ENCODE results near the gene GRAPL.
"Not testable (repeated sequence)": the region's sequence is repeated elsewhere in the genome, so short reads cannot be mapped to it uniquely, and the experiment has no call there.

The GRAPL gene

GRCh38 chr17:19127148-19127980 is at the start of gene GRAPL:
GRAPL (plus strand) TSS chr17:19127589; CDS start chr17:19127620, 31 bp downstream.
- not testable (repeated sequence) for DNase-seq (ENCODE audit: low spot score)

GRCh38 chr17:19088804-19089685 is 38.3 kb upstream of the GRAPL start:
- DNase-seq (ENCODE audit: low spot score): not testable (repeated sequence)

GRCh38 chr17:19090058-19090772 is 37.2 kb upstream of the GRAPL start:
- DNase-seq (ENCODE audit: low spot score): not testable (repeated sequence)

DNA sequence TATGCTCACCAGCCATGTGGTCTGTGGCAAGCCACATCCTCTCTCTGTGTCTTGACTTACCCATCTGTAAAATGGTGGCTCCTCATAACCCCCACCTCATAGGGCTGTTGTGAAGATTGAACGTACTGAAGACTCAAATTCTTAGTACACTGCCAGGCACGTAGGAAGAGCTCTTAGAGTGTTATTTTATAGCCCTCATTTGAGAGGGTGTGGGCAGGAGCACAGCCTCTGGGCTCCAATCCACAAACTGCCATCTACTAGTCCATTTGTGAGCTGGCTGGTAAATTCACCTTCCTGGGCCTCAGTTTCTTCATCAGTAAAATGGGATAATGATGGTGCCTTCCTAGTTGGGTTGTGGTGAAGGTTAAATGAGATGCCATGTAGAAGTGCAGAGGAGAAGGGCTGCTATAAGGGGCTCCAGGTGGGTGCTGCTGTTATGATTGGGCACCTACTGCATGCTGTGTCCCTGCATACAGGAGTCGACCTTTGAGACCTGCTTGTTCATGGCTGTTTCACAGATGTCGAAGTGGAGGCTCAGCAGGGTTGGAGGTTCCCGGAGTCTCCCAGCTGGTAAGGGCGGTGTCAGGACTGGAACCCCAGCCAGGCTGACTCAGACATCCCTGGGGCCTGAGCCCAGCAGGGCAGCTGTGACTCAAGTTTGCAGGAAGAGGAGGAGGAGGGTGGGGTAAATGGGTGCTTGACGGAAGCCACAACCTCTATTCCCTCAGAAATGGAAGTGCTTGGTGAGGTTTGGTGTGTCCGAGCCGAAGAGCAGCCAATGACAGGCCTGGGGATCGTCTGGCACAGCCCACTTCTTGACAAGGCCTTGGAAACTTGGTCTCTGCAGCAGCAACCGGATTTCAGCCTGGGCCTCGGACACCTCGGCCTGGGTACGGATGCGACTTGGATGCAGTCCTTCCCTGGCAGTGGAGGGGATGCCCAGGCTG is 34.4 kb upstream of the GRAPL start:
- DNase-seq (ENCODE audit: low spot score): not testable (repeated sequence)

DNA sequence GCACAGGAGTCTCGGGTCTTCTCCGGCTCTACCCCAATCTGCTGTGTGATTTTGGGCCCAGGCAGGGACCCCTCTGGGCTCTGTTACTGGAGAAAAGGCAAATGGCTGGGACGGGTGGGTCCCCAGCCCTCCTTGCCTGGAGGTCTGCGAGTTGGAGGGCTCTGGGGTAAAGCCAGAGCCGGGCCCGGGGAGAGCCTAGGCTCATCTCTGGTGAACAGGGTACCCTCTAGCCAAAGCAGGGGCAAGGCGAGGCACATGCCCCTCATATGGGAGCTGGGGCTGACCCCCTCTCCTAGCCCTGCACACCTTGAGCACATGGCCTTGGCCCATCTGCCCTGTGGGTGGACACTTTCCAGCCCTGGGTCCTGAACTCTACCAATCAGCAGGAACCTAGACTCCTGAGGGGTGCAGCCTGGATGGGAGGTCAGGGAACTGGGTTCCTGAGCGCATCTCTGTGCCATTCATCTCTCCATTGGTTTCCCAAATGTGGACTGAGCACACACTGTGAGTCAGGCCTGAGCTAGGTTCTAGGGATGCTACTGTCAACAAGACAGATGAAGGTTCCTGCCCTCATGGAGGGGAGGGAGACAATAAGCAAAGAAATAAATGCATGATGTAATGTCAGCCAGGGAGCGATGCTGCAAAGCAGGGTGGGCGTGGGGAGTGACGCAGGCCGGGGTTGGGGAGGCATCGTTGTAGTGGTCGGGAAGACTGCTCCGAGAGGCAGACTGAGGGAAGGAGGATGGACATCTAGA is 33.5 kb upstream of the GRAPL start:
- not testable (repeated sequence) for DNase-seq (ENCODE audit: low spot score)

DNA sequence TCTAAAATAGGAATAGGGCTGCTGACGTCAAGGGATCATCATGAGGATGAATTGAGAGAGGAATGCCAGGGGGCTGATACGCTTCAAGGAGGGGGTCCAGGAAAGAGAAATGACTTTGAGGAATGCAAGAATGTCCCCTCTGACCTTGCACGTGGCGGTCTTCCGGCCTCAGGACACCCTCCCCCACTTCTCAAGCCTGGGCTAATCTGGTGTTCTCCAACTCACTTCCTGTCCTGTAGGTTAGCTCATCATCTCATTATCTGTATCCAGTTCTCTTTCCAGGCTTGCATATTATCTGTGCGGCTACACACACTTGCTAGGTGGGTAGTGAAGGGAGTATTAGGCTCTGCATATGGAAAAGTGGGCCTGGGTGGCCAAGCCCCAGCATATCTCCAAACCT is 18.9 kb upstream of the GRAPL start:
- DNase-seq (ENCODE audit: low spot score): not testable (repeated sequence)

- DNase-seq (ENCODE audit: low spot score): not testable (repeated sequence)
Measured at GRCh38 chr17:19110189-19111097, 16.9 kb upstream of the GRAPL start.

- not testable (repeated sequence) for DNase-seq (ENCODE audit: low spot score)
Measured at GRCh38 chr17:19111111-19111711, 16.2 kb upstream of the GRAPL start.

GRCh38 chr17:19111801-19112458 is 15.5 kb upstream of the GRAPL start:
- not testable (repeated sequence) for DNase-seq (ENCODE audit: low spot score)

- not testable (repeated sequence) for DNase-seq (ENCODE audit: low spot score)
Measured at GRCh38 chr17:19112459-19112826, 14.9 kb upstream of the GRAPL start.

DNA sequence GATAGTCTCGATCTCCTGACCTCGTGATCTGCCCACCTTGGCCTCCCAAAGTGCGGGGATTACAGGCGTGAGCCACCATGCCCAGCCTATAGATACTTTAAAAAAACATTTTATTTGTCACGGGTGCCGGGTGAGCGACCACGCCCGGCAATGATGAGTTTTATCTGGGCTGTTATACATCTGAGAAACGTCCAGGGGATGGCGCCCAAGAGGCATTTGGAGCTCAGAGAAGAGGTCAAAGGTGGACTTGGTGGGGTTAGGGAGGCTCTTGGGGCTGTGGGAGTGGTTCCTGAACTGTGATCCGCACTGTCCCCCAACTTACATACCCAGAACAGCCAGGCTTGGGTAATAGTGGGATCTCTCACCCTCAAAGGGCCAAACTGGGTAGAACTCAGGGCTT is 8.7 kb upstream of the GRAPL start:
- DNase-seq (ENCODE audit: low spot score): not testable (repeated sequence)

DNA sequence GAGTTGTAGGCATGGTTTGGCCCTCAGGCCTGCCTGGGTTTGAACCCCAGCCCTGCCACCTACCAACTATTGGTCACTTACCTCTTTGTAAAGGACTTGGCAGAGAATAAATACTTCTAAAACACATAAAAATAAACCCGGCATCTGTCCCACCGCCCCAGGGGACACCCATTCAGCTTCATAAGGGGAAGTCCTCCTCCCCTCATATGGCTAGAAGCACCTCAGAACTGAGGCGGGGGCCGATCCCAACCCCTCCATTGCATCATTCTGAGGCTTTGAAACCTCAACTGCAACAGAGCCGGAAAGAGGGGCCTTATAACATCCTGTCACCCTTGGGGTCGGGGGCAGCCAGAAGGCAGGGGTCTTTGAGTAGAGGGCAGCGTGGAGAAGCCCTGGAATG is 2.1 kb upstream of the GRAPL start:
- not testable (repeated sequence) for DNase-seq (ENCODE audit: low spot score)

GRCh38 chr17:19129500-19129899 is 2.1 kb downstream of the GRAPL start:
- not testable (repeated sequence) for DNase-seq (ENCODE audit: low spot score)

DNA sequence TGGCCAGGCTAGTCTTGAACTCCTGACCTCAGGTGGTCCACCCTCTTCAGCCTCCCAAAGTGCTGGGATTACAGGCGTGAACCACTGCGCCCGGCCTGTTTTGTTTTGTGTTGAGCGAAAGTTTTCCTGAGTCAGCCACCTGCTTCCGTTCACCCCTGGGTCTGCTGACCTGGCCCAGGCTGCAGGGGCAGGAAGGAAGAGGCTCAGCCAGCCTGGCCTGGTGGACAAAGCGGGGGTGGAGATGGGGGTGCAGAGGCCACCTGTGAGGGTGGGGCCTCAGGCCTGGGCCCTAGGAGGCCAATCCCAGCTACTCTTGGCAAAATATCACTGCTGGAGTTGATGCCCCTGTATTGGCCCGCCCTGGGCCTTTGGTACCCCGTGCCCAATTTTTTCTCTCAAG is 3.7 kb downstream of the GRAPL start:
- not testable (repeated sequence) for DNase-seq (ENCODE audit: low spot score)

GRCh38 chr17:19131772-19132171 is 4.4 kb downstream of the GRAPL start:
- DNase-seq (ENCODE audit: low spot score): not testable (repeated sequence)

GRCh38 chr17:19133793-19134192 is 6.4 kb downstream of the GRAPL start:
- DNase-seq (ENCODE audit: low spot score): not testable (repeated sequence)

DNA sequence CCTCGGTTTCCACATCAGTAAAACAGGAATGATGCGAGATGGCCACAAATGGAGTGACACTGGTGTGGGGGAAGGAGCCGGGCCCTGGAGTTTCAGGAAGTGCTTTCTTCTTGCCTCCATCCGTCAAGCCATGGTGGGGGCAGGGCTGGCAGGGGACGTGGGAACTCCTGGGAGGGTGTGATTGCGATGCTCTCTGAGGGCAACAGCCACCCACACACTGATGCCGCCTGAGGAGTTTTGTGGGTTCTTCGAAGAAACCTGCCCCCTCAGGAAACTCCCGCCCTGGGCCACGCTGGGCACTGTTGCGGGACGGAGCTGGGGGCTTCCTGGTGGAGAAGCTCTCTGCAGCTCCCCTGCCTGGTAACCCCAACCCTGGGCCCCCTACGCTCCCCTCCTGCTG is 8.0 kb downstream of the GRAPL start:
- DNase-seq (ENCODE audit: low spot score): not testable (repeated sequence)

DNA sequence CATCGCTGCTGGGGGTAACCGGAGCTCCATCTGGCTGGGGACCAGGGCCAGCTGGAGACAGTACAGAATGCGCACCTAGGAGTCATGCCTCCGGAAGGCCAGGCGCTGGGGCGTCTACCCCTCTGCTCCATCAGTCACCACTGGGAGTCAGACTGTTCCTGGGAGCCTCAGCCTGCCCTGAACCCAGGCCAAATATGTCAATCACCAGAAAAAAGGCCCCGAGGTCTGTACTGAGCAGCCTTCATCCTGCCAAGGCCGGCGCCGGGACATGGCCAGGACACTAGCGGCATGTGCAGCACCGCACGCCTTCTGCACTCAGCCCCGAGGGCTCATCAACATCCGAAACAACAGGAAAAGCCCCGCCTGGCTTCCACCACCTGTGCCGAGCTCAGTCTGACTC is 8.7 kb downstream of the GRAPL start:
- DNase-seq (ENCODE audit: low spot score): not testable (repeated sequence)

Measured in ecto neural progenitor cell (in vitro differentiated cells).